ENCODE data around the gene ADCY5.
A peak's percentile ranks its signal among the peaks of the same experiment; 100 is the strongest.

The ADCY5 gene

DNA sequence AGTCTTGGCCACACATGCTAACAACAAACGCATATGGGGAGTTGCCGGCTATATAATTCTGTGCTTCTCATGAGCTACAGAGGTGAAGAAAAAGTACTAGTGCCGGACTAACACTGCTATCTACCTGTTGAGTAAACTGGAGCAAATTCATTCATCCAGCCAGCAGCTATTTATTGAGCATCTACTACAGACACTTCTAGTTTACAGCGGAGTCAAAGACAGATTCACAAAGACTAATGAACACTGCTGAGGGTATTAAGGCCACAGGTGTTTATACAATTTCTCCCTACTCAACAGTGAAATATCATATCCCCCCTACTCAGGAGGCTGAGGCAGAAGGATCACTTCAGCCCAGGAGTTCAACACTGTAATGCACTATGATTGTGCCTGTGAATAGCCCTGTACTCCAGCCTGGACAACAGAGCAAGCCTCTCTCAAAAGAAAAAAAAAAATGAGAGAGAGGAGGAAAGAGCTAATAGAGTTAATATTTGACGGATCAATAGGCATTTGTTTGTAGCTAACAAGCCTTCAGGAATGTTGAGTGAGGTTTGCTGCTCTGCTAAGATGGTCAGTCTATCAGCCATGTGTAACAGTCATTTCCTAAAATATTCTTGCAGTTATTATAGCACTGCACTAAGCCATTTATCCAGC is 17.8 kb downstream of the ADCY5 start:
- no peaks in the 10 kb centered on the region for H3K36me3 ChIP-seq (replicated peaks in 1 of 2; ENCODE audit: control insufficient read depth in 2 of 2, insufficient read depth in 2 of 2, low read length in 2 of 2)
- H2BK5ac ChIP-seq (ENCODE audit: low read length): no peak overlapping the region
- peaks cover 0 to 3% of the 10 kb centered on the region in 2 donors for H3K4me1 ChIP-seq (ENCODE audit: control insufficient read depth in 2 of 2, insufficient read depth in 1 of 2, low read depth in 1 of 2, low read length in 2 of 2)
- no peak for DNase-seq (ENCODE audit: low spot score)
- no peak overlapping the region for H3K23ac ChIP-seq (ENCODE audit: low read depth, low read length, poor library complexity)
- H3K4me3 ChIP-seq (ENCODE audit: low read length in 2 of 2): no peak overlapping the region
- no peak overlapping the region for H2AFZ ChIP-seq (ENCODE audit: low read length)
- H3K79me1 ChIP-seq (ENCODE audit: low read depth, low read length): no peaks in the 10 kb centered on the region
- H3K27ac ChIP-seq (replicated peaks; ENCODE audit: low read length): no peak overlapping the region
- H3K4me2 ChIP-seq (ENCODE audit: insufficient read depth, low read length, poor library complexity, severe bottlenecking): no peak overlapping the region
- no CpG with 5 or more reads among the region's 5 CpGs for WGBS, 2 donors (ENCODE audit: extremely low coverage in 2 of 2, insufficient read length in 2 of 2, insufficient replicate concordance in 1 of 2)
- no peak overlapping the region for H4K8ac ChIP-seq (ENCODE audit: low read depth, low read length)
- H4K91ac ChIP-seq (ENCODE audit: low read depth, low read length, poor library complexity): no peak overlapping the region
- H3K4ac ChIP-seq (ENCODE audit: low read length): no peak overlapping the region
- H2AK5ac ChIP-seq (ENCODE audit: low read depth, low read length): no peak overlapping the region
- no peak overlapping the region for H3K18ac ChIP-seq (ENCODE audit: low read length)
- H3K9me3 ChIP-seq (replicated peaks in 1 of 2; ENCODE audit: control insufficient read depth in 2 of 2, insufficient read depth in 1 of 2, low read depth in 1 of 2, low read length in 2 of 2): no peaks in the 10 kb centered on the region
- no peak overlapping the region for H3K14ac ChIP-seq (ENCODE audit: low read length)
- no peak overlapping the region for H2BK12ac ChIP-seq (ENCODE audit: low read length)
- H3K27me3 ChIP-seq (ENCODE audit: control insufficient read depth in 3 of 3, insufficient read depth in 3 of 3, low read depth in 1 of 3, low read length in 3 of 3): peaks cover 0 to 38% (median 0%) of the 10 kb centered on the region in 3 experiments
- H3K9ac ChIP-seq (ENCODE audit: low read depth, low read length, poor library complexity): no peak overlapping the region
- H2BK15ac ChIP-seq (ENCODE audit: low read length): no peak overlapping the region
- H2BK120ac ChIP-seq (ENCODE audit: low read depth, low read length): no peak overlapping the region

DNA sequence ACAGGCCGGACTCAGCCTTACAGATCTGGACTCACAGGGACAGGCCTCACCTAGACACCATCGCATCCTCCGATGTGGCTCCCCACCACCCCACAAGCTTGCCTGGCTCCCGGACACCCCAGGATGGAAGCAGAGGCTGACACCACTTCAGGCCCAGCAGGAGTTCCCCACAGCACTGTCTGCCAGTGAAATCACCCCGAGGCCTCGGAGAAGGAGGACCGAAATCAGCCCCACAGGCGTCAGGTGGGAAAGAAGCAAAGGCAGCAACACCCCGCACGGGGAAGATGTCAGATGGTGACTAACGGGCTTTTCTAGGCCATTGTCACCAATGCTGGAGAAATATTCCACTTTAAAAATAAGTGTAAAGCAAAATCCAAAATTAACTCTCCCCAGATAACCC is 18.6 kb downstream of the ADCY5 start:
- Histone ChIP-seq H3K36me3 (replicated peaks in 1 of 2; ENCODE audit: control insufficient read depth in 2 of 2, insufficient read depth in 2 of 2, low read length in 2 of 2) (no peaks in the 10 kb centered on the region), H3K4me1 (ENCODE audit: control insufficient read depth in 2 of 2, insufficient read depth in 1 of 2, low read depth in 1 of 2, low read length in 2 of 2) (peaks cover 0 to 3% of the 10 kb centered on the region in 2 donors), H3K9me3 (replicated peaks in 1 of 2; ENCODE audit: control insufficient read depth in 2 of 2, insufficient read depth in 1 of 2, low read depth in 1 of 2, low read length in 2 of 2) (no peaks in the 10 kb centered on the region), H2AK5ac (ENCODE audit: low read depth, low read length) (no peak overlapping the region), H3K4ac (ENCODE audit: low read length) (no peak overlapping the region), H2AFZ (ENCODE audit: low read length) (no peak overlapping the region), H4K91ac (ENCODE audit: low read depth, low read length, poor library complexity) (no peak overlapping the region), H3K79me1 (ENCODE audit: low read depth, low read length) (no peaks in the 10 kb centered on the region), H3K27ac (replicated peaks; ENCODE audit: low read length) (no peak overlapping the region), H3K14ac (ENCODE audit: low read length) (no peak overlapping the region), H3K23ac (ENCODE audit: low read depth, low read length, poor library complexity) (no peak overlapping the region), H3K9ac (ENCODE audit: low read depth, low read length, poor library complexity) (no peak overlapping the region), H3K27me3 (ENCODE audit: control insufficient read depth in 3 of 3, insufficient read depth in 3 of 3, low read depth in 1 of 3, low read length in 3 of 3) (peaks cover 0 to 38% (median 0%) of the 10 kb centered on the region in 3 experiments), H4K8ac (ENCODE audit: low read depth, low read length) (no peak overlapping the region), H3K4me2 (ENCODE audit: insufficient read depth, low read length, poor library complexity, severe bottlenecking) (no peak overlapping the region), H3K18ac (ENCODE audit: low read length) (no peak overlapping the region), H2BK5ac (ENCODE audit: low read length) (no peak overlapping the region), H3K4me3 (ENCODE audit: low read length in 2 of 2) (no peak overlapping the region), H2BK120ac (ENCODE audit: low read depth, low read length) (no peak overlapping the region), H2BK12ac (ENCODE audit: low read length) (no peak overlapping the region), H2BK15ac (ENCODE audit: low read length) (no peak overlapping the region)
- DNase-seq (ENCODE audit: low spot score): no peak
- no CpG with 5 or more reads among the region's 11 CpGs for WGBS, 2 donors (ENCODE audit: extremely low coverage in 2 of 2, insufficient read length in 2 of 2, insufficient replicate concordance in 1 of 2)

DNA sequence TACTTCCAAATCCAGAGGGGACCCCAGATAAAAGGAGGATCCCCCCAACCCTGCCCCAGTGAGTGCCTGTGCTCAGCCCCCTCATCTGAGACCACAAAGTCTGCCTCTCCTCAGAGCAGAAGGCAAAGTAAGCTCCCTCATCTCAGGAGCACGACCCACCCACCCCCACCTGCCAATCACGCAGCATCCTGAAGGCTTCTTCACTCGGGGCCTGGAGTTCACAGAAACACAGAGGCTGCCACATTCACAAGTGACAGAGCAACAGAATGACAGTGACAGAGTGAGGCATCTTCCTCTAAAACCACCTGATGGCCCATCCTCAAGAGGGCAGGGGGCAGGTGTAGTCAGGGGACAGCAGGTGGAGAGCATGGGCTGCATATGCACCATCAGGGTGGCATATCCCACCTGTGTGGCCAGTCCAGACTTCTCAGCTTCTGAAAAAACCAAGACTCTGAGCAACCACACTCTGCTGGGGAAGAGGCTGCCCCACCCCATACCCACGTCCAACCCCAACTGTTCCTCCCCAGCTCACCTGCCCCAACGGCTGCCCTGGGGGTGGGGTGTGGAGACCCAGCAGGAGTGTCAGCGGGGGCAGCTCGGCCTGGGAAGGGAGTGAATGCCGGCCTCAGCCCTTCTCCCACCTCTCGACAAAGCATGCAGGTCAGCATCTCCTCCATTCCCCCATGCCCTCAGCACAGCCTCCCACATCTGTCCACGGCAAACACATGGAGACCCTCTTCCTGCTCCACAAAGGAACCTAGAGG is 19.3 kb downstream of the ADCY5 start:
- Histone ChIP-seq H3K23ac (ENCODE audit: low read depth, low read length, poor library complexity) (no peak overlapping the region), H3K9ac (ENCODE audit: low read depth, low read length, poor library complexity) (peak overlapping the region; percentile 38), H2AK5ac (ENCODE audit: low read depth, low read length) (no peak overlapping the region), H3K36me3 (replicated peaks in 1 of 2; ENCODE audit: control insufficient read depth in 2 of 2, insufficient read depth in 2 of 2, low read length in 2 of 2) (no peaks in the 10 kb centered on the region), H2BK5ac (ENCODE audit: low read length) (no peak overlapping the region), H3K4me2 (ENCODE audit: insufficient read depth, low read length, poor library complexity, severe bottlenecking) (no peak overlapping the region), H3K9me3 (replicated peaks in 1 of 2; ENCODE audit: control insufficient read depth in 2 of 2, insufficient read depth in 1 of 2, low read depth in 1 of 2, low read length in 2 of 2) (no peaks in the 10 kb centered on the region), H3K4me3 (ENCODE audit: low read length in 2 of 2) (no peak overlapping the region), H2AFZ (ENCODE audit: low read length) (no peak overlapping the region), H3K4me1 (ENCODE audit: control insufficient read depth in 2 of 2, insufficient read depth in 1 of 2, low read depth in 1 of 2, low read length in 2 of 2) (peaks cover 0 to 3% of the 10 kb centered on the region in 2 donors), H3K27me3 (ENCODE audit: control insufficient read depth in 3 of 3, insufficient read depth in 3 of 3, low read depth in 1 of 3, low read length in 3 of 3) (peaks cover 0 to 38% (median 0%) of the 10 kb centered on the region in 3 experiments), H2BK15ac (ENCODE audit: low read length) (no peak overlapping the region), H3K18ac (ENCODE audit: low read length) (peak overlapping the region; percentile 74), H4K8ac (ENCODE audit: low read depth, low read length) (no peak overlapping the region), H3K27ac (replicated peaks; ENCODE audit: low read length) (no peak overlapping the region), H3K79me1 (ENCODE audit: low read depth, low read length) (no peaks in the 10 kb centered on the region), H2BK120ac (ENCODE audit: low read depth, low read length) (no peak overlapping the region), H3K14ac (ENCODE audit: low read length) (no peak overlapping the region), H2BK12ac (ENCODE audit: low read length) (no peak overlapping the region), H4K91ac (ENCODE audit: low read depth, low read length, poor library complexity) (no peak overlapping the region), H3K4ac (ENCODE audit: low read length) (no peak overlapping the region)
- DNase-seq (ENCODE audit: low spot score): no peak
- no CpG with 5 or more reads among the region's 10 CpGs for WGBS, 2 donors (ENCODE audit: extremely low coverage in 2 of 2, insufficient read length in 2 of 2, insufficient replicate concordance in 1 of 2)

DNA sequence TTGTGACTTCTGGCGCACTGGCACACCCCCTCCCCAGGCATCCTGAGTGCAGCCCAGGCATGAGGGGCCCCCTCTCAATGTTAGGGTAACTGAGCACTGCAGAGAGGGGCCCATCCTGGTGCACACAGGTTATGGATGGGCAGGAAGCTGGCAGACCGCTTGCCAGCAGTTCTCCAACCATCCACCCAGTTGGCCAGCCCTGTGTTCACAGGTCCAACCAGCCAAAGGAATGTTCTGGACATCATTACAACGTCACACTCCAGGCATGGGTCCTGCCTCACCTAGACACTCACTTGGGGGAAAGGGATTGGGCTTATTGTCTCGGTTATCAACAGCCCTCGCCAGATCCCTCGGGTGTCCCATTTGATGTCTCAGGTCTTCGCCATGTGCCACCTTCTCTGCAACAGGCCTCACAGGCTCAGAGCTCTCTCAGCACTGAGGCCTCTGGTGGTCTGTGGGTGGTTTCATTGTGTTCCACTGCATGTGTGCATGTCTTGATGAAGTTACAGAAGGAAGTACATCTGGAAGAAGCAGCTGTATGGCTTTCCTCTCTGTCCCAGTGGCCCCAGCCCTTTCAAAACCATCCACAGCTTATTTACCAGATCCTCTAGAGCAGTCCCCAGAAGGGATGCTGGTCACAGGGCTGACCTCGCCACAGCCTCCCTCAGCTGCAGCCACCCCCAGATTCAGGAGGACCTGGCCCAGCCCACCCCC is 23.7 kb downstream of the ADCY5 start:
- no peak overlapping the region for H3K4me2 ChIP-seq (ENCODE audit: insufficient read depth, low read length, poor library complexity, severe bottlenecking)
- H3K27me3 ChIP-seq (ENCODE audit: control insufficient read depth in 3 of 3, insufficient read depth in 3 of 3, low read depth in 1 of 3, low read length in 3 of 3): peaks cover 0 to 10% (median 0%) of the 10 kb centered on the region in 3 experiments

More for the DNA sequence above, 23.7 kb downstream of the ADCY5 start:
- no peaks in the 10 kb centered on the region for H3K36me3 ChIP-seq (replicated peaks in 1 of 2; ENCODE audit: control insufficient read depth in 2 of 2, insufficient read depth in 2 of 2, low read length in 2 of 2)
- DNase-seq (ENCODE audit: low spot score): no peak
- no peak overlapping the region for H2BK15ac ChIP-seq (ENCODE audit: low read length)
- no peak overlapping the region for H2AFZ ChIP-seq (ENCODE audit: low read length)
- H2BK5ac ChIP-seq (ENCODE audit: low read length): no peak overlapping the region
- no peak overlapping the region for H3K27ac ChIP-seq (replicated peaks; ENCODE audit: low read length)
- no peak overlapping the region for H4K91ac ChIP-seq (ENCODE audit: low read depth, low read length, poor library complexity)
- H3K18ac ChIP-seq (ENCODE audit: low read length): no peak overlapping the region
- H3K79me1 ChIP-seq (ENCODE audit: low read depth, low read length): no peaks in the 10 kb centered on the region
- H2AK5ac ChIP-seq (ENCODE audit: low read depth, low read length): no peak overlapping the region
- no CpG with 5 or more reads among the region's 8 CpGs for WGBS, 2 donors (ENCODE audit: extremely low coverage in 2 of 2, insufficient read length in 2 of 2, insufficient replicate concordance in 1 of 2)
- no peak overlapping the region for H3K4ac ChIP-seq (ENCODE audit: low read length)
- H3K4me3 ChIP-seq (ENCODE audit: low read length in 2 of 2): no peak overlapping the region
- peaks cover 0 to 3% of the 10 kb centered on the region in 2 donors for H3K4me1 ChIP-seq (ENCODE audit: control insufficient read depth in 2 of 2, insufficient read depth in 1 of 2, low read depth in 1 of 2, low read length in 2 of 2)
- H3K9me3 ChIP-seq (replicated peaks in 1 of 2; ENCODE audit: control insufficient read depth in 2 of 2, insufficient read depth in 1 of 2, low read depth in 1 of 2, low read length in 2 of 2): no peaks in the 10 kb centered on the region
- H3K14ac ChIP-seq (ENCODE audit: low read length): no peak overlapping the region
- no peak overlapping the region for H2BK120ac ChIP-seq (ENCODE audit: low read depth, low read length)
- no peak overlapping the region for H3K23ac ChIP-seq (ENCODE audit: low read depth, low read length, poor library complexity)
- no peak overlapping the region for H3K9ac ChIP-seq (ENCODE audit: low read depth, low read length, poor library complexity)
- H2BK12ac ChIP-seq (ENCODE audit: low read length): no peak overlapping the region
- H4K8ac ChIP-seq (ENCODE audit: low read depth, low read length): no peak overlapping the region

All from neuronal stem cell (in vitro differentiated cells).